ENCODE results near the gene ANO1. TPM values are rescaled to one million over a fixed set of nuclear protein-coding genes. Genes with fewer than 3 reads are reported as not detected.

Gene ANO1
- total and polyA plus RNA-seq, 2 of the 8 experiments (the other 6 are each of a cell fraction or from before 2014, with no cell fraction given): 4.7 to 5.0 TPM

- TF ChIP-seq HDAC6 (IDR thresholded peaks at IDR 0.05; ENCODE audit: low read depth, low read length) (no peak), RNF2 (IDR thresholded peaks at IDR 0.05; ENCODE audit: borderline replicate concordance, low read depth, low read length, missing control alignments, poor library complexity, severe bottlenecking) (no peak)
Measured at GRCh38 chr11:70040869-70041501, 37.1 kb upstream of the ANO1 start (continued).
